ENCODE measurements around the gene RRAS2.
A peak's percentile ranks its signal among the peaks of the same experiment; 100 is the strongest.
"Not testable (repeated sequence)": the region's sequence is repeated elsewhere in the genome, so short reads cannot be mapped to it uniquely, and the experiment has no call there.

Gene RRAS2

GRCh38 chr11:14300661-14301304 is 58.2 kb downstream of the RRAS2 start:
- peak; percentile 79 for DNase-seq

DNA sequence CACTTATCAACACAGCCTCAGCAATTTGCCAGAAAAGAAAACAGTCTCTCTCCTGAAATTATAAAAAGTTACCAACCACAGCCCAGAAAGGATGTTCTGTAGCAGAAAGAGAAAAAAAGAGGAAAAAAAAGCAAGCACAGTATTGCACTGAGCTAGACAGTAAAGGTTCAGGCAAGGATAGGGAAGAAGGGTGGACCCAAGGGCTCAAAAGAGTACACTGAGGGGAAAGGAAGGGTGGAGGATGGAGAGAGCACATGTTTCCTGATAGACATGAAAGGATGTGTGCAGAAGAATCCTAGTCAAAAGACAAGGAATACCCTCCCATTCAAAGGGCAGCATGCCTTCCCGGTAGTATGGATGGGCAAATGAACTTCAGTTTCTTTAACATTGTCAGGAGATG is 59.1 kb downstream of the RRAS2 start:
- no peak for DNase-seq

- peak; percentile 37 for DNase-seq
These were observed 68.6 kb downstream of the RRAS2 start for GRCh38 chr11:14290422-14290821.

GRCh38 chr11:14288189-14288935 is 70.6 kb downstream of the RRAS2 start:
- no peak for DNase-seq

DNA sequence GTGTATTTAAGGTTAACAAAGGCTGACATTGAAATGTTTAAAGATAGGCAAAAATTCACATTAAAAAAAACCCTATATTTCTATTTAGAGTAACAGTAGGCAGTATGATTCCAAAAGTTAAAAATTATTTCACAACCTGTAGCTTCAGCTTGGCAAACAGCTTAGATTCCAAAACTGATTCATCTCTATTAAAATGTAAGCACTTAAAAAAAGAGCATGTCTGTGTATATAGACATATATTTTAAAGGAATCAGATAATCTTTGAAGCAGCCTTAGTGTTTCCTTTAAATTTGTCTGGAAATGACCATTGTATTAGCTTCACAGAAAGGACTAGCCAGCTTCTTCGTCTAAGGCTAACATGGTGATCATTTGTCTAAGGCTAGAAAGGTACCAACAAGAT is 80.1 kb downstream of the RRAS2 start:
- DNase-seq, result not testable (repeated sequence)

DNA sequence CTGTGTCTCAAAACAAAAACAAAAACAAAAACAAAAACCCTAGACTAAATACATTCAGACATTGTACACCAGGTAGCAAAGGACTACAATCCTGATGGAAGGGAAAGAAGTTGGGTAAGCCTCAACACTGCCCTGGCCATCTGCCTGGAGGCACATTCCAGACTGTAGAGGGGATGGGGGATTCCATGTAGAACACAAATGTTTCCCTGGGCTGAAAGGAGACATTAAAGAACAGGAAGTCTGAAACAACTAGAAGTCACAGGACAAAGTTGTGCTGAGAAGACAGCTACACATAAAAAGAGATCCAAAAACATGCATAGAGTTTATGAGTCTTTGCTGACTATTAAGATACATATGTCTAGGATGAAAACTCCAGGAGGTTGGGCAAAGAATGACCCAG is 83.9 kb downstream of the RRAS2 start:
- no peak for DNase-seq

- DNase-seq, result no peak
These were observed 85.1 kb downstream of the RRAS2 start for GRCh38 chr11:14273895-14274294.

GRCh38 chr11:14270690-14271542 is 88.1 kb downstream of the RRAS2 start:
- DNase-seq, result no peak

DNA sequence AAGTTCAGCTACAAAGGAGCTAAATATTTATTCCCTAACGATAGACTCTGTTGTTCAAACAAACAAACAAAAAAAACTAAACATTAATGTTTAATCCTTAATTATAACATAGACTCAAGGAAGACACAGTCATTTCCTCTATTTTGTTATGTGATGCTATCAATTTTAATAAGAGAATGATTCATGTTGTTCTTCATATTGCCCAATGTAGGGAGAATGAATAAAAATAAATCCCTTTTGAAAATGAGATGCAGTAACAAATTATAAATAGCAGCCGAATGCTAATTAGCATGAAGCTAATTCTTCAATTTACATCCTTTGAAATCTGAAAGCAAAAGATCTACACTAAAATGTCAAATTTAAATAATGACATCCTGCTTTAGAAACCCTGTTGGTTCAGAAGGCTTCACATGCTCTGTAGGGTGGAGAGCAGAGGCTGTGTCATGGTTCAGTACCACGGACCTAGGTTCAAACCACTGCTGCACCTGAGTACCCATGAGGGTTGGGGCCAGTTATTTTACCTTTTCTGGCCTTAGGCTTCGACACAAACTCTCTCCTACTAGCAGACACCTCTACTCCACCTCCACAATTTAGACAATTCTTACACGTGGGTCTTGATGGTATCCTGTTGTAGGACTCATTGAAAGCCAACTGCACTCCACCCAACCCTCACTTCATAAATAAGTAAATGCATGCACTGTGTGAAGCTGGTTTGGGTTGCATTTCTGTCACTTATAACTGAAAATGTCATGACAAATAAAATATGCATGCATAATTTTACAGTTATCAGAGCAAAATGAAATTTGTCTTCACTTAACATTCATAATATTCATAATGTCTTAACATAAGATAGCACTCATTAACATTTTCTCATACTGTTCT is 89.0 kb downstream of the RRAS2 start:
- no peak for DNase-seq

DNA sequence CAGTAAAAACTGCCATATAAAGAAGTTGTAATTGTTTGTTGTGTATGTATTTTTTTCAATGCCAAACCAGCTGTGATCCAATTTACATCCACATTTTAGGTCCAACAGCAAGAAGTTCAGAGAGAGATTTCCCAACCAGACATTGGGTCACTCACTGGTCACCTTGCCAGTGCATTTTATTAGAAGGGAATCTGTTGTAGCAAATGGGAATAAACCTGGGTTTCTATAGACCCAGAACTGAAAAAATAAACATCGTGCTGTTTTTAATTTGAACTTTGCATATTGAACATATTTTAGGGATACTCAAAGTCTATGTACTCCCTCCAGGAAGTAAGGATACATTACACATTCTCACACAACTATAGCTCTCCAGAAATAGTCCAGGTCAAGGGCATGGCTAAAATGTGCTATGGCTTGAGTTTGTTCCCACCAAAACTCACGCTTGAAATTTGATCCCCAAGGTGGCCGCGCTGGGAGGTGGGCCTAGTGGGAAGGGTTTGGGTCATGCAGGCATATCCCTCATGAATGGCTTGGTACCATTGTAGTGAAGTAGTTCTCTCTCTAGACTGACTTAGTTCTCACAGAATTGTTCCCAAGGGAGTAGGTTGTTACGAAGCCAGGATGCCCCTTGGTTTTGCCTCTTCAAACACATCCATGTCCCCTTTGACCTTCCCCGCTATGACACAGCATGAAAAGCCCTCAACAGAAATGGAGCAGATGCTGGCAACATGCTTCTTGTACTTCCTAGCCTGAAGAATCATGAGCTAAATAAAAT is 90.9 kb downstream of the RRAS2 start:
- no peak for DNase-seq

- DNase-seq, result no peak
These were observed 92.4 kb downstream of the RRAS2 start for GRCh38 chr11:14266622-14267021.

GRCh38 chr11:14264966-14265365 is 94.0 kb downstream of the RRAS2 start:
- no peak for DNase-seq

DNA sequence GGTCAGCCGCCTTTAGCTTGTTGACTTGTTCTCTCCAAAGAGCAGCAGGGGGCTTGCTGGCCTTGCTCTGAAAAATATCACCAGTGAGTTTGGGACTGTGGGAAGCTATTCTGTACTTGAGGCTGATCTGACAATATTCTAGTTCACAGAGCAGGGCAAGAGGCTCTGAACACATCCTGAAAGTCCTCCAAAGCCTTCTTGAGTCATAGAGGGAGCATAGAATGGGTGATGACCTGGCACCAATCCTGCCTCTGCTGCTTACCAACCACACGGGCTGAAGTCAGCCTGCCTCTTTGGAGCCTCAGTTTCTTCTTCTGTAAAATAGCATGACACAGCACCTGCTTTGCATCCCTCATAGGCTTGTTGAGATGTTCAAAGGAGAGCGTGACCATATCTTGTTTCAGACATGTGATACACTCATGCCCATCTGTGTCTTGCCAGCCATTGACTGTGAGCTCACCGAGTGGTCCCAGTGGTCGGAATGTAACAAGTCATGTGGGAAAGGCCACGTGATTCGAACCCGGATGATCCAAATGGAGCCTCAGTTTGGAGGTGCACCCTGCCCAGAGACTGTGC is 96.6 kb downstream of the RRAS2 start:
- DNase-seq, result no peak

- DNase-seq, result no peak
These were observed 97.9 kb downstream of the RRAS2 start for GRCh38 chr11:14261066-14261465.

GRCh38 chr11:14259878-14260277 is 99.1 kb downstream of the RRAS2 start:
- no peak for DNase-seq

GRCh38 chr11:14259186-14259784 is 99.7 kb downstream of the RRAS2 start:
- DNase-seq, result no peak

GRCh38 chr11:14258221-14258935 is 100.6 kb downstream of the RRAS2 start:
- DNase-seq, result peak; percentile 30

GRCh38 chr11:14255238-14255534 is 103.8 kb downstream of the RRAS2 start:
- peak; percentile 33 for DNase-seq

DNA sequence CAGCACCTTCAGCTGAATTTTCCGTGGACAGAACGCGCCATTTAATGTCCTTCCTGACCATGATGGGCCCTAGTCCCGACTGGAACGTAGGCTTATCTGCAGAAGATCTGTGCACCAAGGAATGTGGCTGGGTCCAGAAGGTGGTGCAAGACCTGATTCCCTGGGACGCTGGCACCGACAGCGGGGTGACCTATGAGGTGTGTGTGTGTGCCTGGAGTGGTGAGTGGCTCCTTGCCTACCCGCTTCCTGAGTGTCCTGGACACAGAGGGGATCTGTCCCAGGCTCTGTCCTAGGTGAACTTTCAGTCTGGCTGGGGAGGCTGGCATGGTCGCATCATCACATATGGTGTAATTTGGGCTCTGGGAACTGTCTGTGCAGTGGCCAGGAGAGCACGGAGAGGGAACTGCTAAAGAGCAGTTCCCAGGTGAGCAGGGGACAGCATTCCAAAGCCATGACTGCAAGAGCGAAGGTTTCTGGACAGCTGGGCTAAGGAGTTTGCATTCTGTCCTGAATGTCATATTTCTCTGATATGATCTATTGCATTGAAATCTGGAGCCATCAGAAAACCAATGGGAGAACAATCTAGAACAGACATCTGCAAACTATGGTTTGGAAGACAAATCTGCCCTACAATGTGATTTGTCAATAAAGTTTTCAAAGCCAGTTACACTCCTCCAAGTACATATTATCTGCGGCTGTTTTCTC is 104.3 kb downstream of the RRAS2 start:
- no peak for DNase-seq

DNA sequence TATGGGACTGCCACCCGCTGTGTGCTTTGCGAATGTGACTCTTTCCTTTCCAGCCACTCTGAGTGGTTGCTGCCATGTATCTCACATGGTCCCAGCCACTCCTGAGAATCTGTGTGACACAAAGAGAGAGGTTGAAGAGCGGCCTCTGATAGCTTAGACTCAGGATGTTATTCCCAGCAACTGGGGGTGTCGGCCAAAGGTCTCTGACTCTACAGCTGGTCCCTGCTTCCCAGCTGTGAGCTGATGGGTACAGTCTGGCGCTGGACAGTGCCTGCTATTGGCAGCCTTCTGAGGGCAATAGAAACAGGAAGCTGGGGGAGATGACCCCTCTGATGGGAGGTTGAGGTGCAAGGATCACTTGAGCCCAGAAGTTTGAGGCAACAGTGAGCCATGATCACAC is 105.1 kb downstream of the RRAS2 start:
- DNase-seq, result no peak
